Adipocyte (in vitro differentiated cells): ENCODE measurements around the gene CYSLTR2.
A peak's percentile ranks its signal among the peaks of the same experiment; 100 is the strongest.

ENCODE experiments used
- DNase-seq: peaks from one replicate; pipeline ENCODE4 v3.0.0-alpha.2; 2015; ENCODE audit warnings: low read depth
- H3K27me3 ChIP-seq: replicated peaks from 2 replicates; pipeline ENCODE4 v1.7.0; 2013; ENCODE audit warnings: mild to moderate bottlenecking, low read length, moderate library complexity; ENCODE audit not compliant: control insufficient read depth, insufficient read depth
- H3K36me3 ChIP-seq: 2 replicates; pipeline ENCODE4 v1.7.0; 2013; ENCODE audit warnings: low read length, mild to moderate bottlenecking, moderate library complexity; ENCODE audit not compliant: control insufficient read depth, insufficient read depth, severe bottlenecking
- H3K4me1 ChIP-seq: 2 replicates; pipeline ENCODE4 v1.7.0; 2013; ENCODE audit warnings: mild to moderate bottlenecking, low read length, moderate library complexity; ENCODE audit not compliant: control insufficient read depth, insufficient read depth
- H3K4me3 ChIP-seq: 2 replicates; pipeline ENCODE4 v1.7.0; 2013; ENCODE audit warnings: mild to moderate bottlenecking, low read length, moderate library complexity
- H3K9ac ChIP-seq: 2 replicates; pipeline ENCODE4 v1.7.0; 2013; ENCODE audit warnings: mild to moderate bottlenecking, low read length, moderate library complexity
- H3K9me3 ChIP-seq: 2 replicates; pipeline ENCODE4 v1.7.0; 2013; ENCODE audit warnings: mild to moderate bottlenecking, low read length, moderate library complexity; ENCODE audit not compliant: control insufficient read depth

Gene CYSLTR2

GRCh38 chr13:48644951-48645350 is 8.8 kb upstream of the CYSLTR2 start:
- no peak overlapping the region for H3K4me3 ChIP-seq
- no peaks in the 10 kb centered on the region for H3K9me3 ChIP-seq
- H3K36me3 ChIP-seq: no peaks in the 10 kb centered on the region
- H3K9ac ChIP-seq: no peak overlapping the region
- H3K27me3 ChIP-seq: peaks cover 30% of the 10 kb centered on the region
- H3K4me1 ChIP-seq: no peaks in the 10 kb centered on the region
- DNase-seq: no peak

- Histone ChIP-seq H3K9me3 (no peaks in the 10 kb centered on the region), H3K36me3 (no peaks in the 10 kb centered on the region), H3K4me1 (no peaks in the 10 kb centered on the region), H3K4me3 (no peak overlapping the region), H3K9ac (no peak overlapping the region), H3K27me3 (peaks cover 30% of the 10 kb centered on the region)
- no peak for DNase-seq
Observed at GRCh38 chr13:48645845-48646244, 7.9 kb upstream of the CYSLTR2 start.

- Histone ChIP-seq H3K9me3 (no peaks in the 10 kb centered on the region), H3K27me3 (peaks cover 30% of the 10 kb centered on the region), H3K4me1 (no peaks in the 10 kb centered on the region), H3K4me3 (no peak overlapping the region), H3K36me3 (no peaks in the 10 kb centered on the region), H3K9ac (no peak overlapping the region)
- no peak for DNase-seq
Observed at GRCh38 chr13:48646791-48647190, 6.9 kb upstream of the CYSLTR2 start.

- Histone ChIP-seq H3K9me3 (no peaks in the 10 kb centered on the region), H3K27me3 (peaks cover 30% of the 10 kb centered on the region), H3K9ac (no peak overlapping the region), H3K4me1 (no peaks in the 10 kb centered on the region), H3K36me3 (no peaks in the 10 kb centered on the region), H3K4me3 (no peak overlapping the region)
- DNase-seq: peak; percentile 20
Observed at GRCh38 chr13:48647625-48648024, 6.1 kb upstream of the CYSLTR2 start.

- no peaks in the 10 kb centered on the region for H3K9me3 ChIP-seq
Observed at GRCh38 chr13:48648446-48648845, 5.3 kb upstream of the CYSLTR2 start.

GRCh38 chr13:48652851-48653471 is 768 bp upstream of the CYSLTR2 start:
- Histone ChIP-seq H3K4me3 (no peak overlapping the region), H3K9me3 (no peaks in the 10 kb centered on the region), H3K9ac (no peak overlapping the region), H3K4me1 (peaks cover 6% of the 10 kb centered on the region), H3K36me3 (no peaks in the 10 kb centered on the region), H3K27me3 (peaks cover 4% of the 10 kb centered on the region)
- DNase-seq: no peak

More at GRCh38 chr13:48648446-48648845, 5.3 kb upstream of the CYSLTR2 start:
- Histone ChIP-seq H3K9ac (no peak overlapping the region), H3K36me3 (no peaks in the 10 kb centered on the region), H3K4me1 (no peaks in the 10 kb centered on the region), H3K27me3 (peaks cover 30% of the 10 kb centered on the region), H3K4me3 (no peak overlapping the region)
- no peak for DNase-seq

- no peak overlapping the region for H3K9ac ChIP-seq
- H3K9me3 ChIP-seq: no peaks in the 10 kb centered on the region
- no peak overlapping the region for H3K4me3 ChIP-seq
- H3K36me3 ChIP-seq: no peaks in the 10 kb centered on the region
- DNase-seq: no peak
- peaks cover 2% of the 10 kb centered on the region for H3K27me3 ChIP-seq
- H3K4me1 ChIP-seq: peaks cover 6% of the 10 kb centered on the region
Observed at GRCh38 chr13:48654511-48654910, 782 bp downstream of the CYSLTR2 start.

- H3K36me3 ChIP-seq: no peaks in the 10 kb centered on the region
- DNase-seq: no peak
- no peak overlapping the region for H3K9ac ChIP-seq
- H3K4me1 ChIP-seq: peaks cover 14% of the 10 kb centered on the region
- peaks cover 2% of the 10 kb centered on the region for H3K27me3 ChIP-seq
- no peak overlapping the region for H3K4me3 ChIP-seq
- H3K9me3 ChIP-seq: no peaks in the 10 kb centered on the region
Observed at GRCh38 chr13:48655291-48655690, 1.6 kb downstream of the CYSLTR2 start.

GRCh38 chr13:48656608-48657007 is 2.9 kb downstream of the CYSLTR2 start:
- peaks cover 2% of the 10 kb centered on the region for H3K27me3 ChIP-seq
- no peaks in the 10 kb centered on the region for H3K9me3 ChIP-seq
- no peaks in the 10 kb centered on the region for H3K36me3 ChIP-seq
- DNase-seq: no peak
- no peak overlapping the region for H3K9ac ChIP-seq
- no peak overlapping the region for H3K4me3 ChIP-seq
- H3K4me1 ChIP-seq: peaks cover 17% of the 10 kb centered on the region

GRCh38 chr13:48660361-48661076 is 6.8 kb downstream of the CYSLTR2 start:
- Histone ChIP-seq H3K4me1 (peaks cover 17% of the 10 kb centered on the region), H3K36me3 (no peaks in the 10 kb centered on the region), H3K4me3 (peak overlapping the region; percentile 24), H3K9ac (peak overlapping the region; percentile 14), H3K9me3 (peaks cover 4% of the 10 kb centered on the region), H3K27me3 (no peaks in the 10 kb centered on the region)
- DNase-seq: no peak

- H3K9me3 ChIP-seq: peaks cover 9% of the 10 kb centered on the region
- peaks cover 17% of the 10 kb centered on the region for H3K4me1 ChIP-seq
- no peak overlapping the region for H3K9ac ChIP-seq
- H3K27me3 ChIP-seq: no peaks in the 10 kb centered on the region
- no peak for DNase-seq
- no peak overlapping the region for H3K4me3 ChIP-seq
- no peaks in the 10 kb centered on the region for H3K36me3 ChIP-seq
Observed at GRCh38 chr13:48661107-48661506, 7.4 kb downstream of the CYSLTR2 start.
